ENCODE data around the gene ECE1. TPM values are rescaled to one million over a fixed set of nuclear protein-coding genes. Genes with fewer than 3 reads are reported as not detected.

The ECE1 gene
- total RNA-seq, 1 experiment from 2014 or later: 192 TPM

DNA sequence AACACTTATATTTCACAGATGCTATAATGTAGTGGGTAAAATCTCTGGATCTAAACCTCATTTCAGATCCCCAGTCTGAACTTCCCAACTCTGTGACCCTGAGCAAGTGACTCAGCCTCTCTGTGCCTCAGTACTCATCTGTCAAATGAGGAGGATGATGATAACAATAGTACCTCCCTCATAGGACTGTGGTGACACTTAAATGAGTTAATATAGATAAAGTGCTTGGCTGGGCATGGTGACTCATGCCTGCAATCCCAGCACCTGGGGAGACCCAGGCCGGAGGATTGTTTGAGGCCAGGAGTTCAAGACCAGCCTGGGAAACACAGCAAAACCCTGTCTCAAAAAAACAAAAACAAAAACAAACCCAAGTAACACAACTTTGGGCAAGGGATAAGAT, 4.7 kb upstream of the ECE1 start:
- H3K4me3 ChIP-seq (ENCODE audit: low read depth in 2 of 2, low read length in 2 of 2): no peak overlapping the region
- ATAC-seq: no peak
- H3K9me3 ChIP-seq (ENCODE audit: control insufficient read depth, insufficient read depth, low read depth, low read length): no peaks in the 10 kb centered on the region
- H3K36me3 ChIP-seq (ENCODE audit: control insufficient read depth, insufficient read depth, low read length): no peaks in the 10 kb centered on the region
- no TSS peak for BruUV-seq (replicated peaks)
- H3K27ac ChIP-seq (ENCODE audit: low read length): peak overlapping the region; percentile 71; the same call in 1 of the 2 replicates
- ChIA-PET POLR2A (no interaction called here), CTCF (no interaction called here)
- TF ChIP-seq TCF7L2 (IDR thresholded peaks at IDR 0.05; ENCODE audit: low read depth, low read length): no peak
- TF ChIP-seq, protein P1, sequence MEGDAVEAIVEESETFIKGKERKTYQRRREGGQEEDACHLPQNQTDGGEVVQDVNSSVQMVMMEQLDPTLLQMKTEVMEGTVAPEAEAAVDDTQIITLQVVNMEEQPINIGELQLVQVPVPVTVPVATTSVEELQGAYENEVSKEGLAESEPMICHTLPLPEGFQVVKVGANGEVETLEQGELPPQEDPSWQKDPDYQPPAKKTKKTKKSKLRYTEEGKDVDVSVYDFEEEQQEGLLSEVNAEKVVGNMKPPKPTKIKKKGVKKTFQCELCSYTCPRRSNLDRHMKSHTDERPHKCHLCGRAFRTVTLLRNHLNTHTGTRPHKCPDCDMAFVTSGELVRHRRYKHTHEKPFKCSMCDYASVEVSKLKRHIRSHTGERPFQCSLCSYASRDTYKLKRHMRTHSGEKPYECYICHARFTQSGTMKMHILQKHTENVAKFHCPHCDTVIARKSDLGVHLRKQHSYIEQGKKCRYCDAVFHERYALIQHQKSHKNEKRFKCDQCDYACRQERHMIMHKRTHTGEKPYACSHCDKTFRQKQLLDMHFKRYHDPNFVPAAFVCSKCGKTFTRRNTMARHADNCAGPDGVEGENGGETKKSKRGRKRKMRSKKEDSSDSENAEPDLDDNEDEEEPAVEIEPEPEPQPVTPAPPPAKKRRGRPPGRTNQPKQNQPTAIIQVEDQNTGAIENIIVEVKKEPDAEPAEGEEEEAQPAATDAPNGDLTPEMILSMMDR (IDR thresholded peaks at IDR 0.05): no peak
- no peak for TF ChIP-seq POLR2AphosphoS5 (IDR thresholded peaks at IDR 0.05; ENCODE audit: low read depth, low read length)
- no peak for TF ChIP-seq SIN3A (IDR thresholded peaks at IDR 0.05; ENCODE audit: borderline replicate concordance, insufficient read depth, low read depth, low read length)
- TF ChIP-seq, protein P2, sequence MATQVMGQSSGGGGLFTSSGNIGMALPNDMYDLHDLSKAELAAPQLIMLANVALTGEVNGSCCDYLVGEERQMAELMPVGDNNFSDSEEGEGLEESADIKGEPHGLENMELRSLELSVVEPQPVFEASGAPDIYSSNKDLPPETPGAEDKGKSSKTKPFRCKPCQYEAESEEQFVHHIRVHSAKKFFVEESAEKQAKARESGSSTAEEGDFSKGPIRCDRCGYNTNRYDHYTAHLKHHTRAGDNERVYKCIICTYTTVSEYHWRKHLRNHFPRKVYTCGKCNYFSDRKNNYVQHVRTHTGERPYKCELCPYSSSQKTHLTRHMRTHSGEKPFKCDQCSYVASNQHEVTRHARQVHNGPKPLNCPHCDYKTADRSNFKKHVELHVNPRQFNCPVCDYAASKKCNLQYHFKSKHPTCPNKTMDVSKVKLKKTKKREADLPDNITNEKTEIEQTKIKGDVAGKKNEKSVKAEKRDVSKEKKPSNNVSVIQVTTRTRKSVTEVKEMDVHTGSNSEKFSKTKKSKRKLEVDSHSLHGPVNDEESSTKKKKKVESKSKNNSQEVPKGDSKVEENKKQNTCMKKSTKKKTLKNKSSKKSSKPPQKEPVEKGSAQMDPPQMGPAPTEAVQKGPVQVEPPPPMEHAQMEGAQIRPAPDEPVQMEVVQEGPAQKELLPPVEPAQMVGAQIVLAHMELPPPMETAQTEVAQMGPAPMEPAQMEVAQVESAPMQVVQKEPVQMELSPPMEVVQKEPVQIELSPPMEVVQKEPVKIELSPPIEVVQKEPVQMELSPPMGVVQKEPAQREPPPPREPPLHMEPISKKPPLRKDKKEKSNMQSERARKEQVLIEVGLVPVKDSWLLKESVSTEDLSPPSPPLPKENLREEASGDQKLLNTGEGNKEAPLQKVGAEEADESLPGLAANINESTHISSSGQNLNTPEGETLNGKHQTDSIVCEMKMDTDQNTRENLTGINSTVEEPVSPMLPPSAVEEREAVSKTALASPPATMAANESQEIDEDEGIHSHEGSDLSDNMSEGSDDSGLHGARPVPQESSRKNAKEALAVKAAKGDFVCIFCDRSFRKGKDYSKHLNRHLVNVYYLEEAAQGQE (IDR thresholded peaks at IDR 0.05; ENCODE audit: insufficient read depth in 1 of 2, low read depth in 2 of 2, low read length in 1 of 2): no peak
- no peaks in the 10 kb centered on the region for H3K27me3 ChIP-seq (ENCODE audit: control insufficient read depth, insufficient read depth, low read length)
- in situ Hi-C loops (cut with HindIII; ENCODE audit: low pct_unique_long_range_greater_than_20kb, low sequenced_read_pairs): no loop called here
- peaks cover 53% of the 10 kb centered on the region for H3K4me1 ChIP-seq (ENCODE audit: control insufficient read depth, insufficient read depth, low read length)
- intact Hi-C loops (cut with micrococcal nuclease; ENCODE audit: unreplicated experiment): no loop called here
- DNase-seq (ENCODE audit: low read depth, low spot score): no peak

DNA sequence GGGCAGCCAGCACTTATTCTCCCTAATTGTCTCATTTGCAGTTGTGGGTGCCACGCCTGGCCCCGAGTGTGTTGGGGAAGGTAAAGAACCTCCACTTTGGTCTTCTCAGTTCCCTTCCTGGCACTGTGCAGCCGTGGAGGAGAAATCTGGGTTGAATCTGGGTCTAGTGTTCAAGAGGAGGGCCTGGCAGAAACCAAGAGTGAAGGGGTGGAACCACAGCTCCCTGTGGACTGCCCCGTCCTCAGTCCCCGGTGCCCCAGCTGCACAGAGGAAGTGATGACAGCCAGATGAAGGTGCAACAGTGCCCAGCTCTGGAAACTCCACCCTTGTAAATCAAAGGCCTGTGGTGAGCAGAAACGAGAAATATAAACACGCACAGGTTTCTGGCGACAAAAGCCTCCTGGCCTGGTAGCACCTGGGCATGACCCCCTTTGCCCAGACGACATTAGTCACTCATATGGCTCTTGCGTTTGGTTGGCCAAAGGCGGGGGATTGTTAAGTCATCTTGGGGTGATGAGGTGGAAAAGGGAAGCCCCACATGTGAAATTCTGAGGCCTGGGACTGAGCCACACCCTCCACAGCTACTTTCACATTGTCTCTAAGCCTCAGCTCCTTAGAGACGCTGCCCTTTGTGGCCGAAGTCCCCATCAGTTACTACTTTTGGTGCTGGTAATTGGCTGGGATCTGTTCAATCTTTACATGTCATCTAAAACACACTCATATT, 4.2 kb upstream of the ECE1 start:
- Histone ChIP-seq H3K27ac (ENCODE audit: low read length) (peak overlapping the region; percentile 71), H3K4me3 (ENCODE audit: low read depth in 2 of 2, low read length in 2 of 2) (peak overlapping the region in 1 of 2 experiments; percentile 11; a peak in 1 of 4 replicates), H3K4me1 (ENCODE audit: control insufficient read depth, insufficient read depth, low read length) (peaks cover 53% of the 10 kb centered on the region), H3K36me3 (ENCODE audit: control insufficient read depth, insufficient read depth, low read length) (no peaks in the 10 kb centered on the region), H3K9me3 (ENCODE audit: control insufficient read depth, insufficient read depth, low read depth, low read length) (no peaks in the 10 kb centered on the region), H3K27me3 (ENCODE audit: control insufficient read depth, insufficient read depth, low read length) (no peaks in the 10 kb centered on the region)
- in situ Hi-C loops (cut with HindIII; ENCODE audit: low pct_unique_long_range_greater_than_20kb, low sequenced_read_pairs) (no loop called here), intact Hi-C loops (cut with micrococcal nuclease; ENCODE audit: unreplicated experiment) (no loop called here)
- no peak for DNase-seq (ENCODE audit: low read depth, low spot score)
- no TSS peak for BruUV-seq (replicated peaks)
- ChIA-PET CTCF (no interaction called here), POLR2A (no interaction called here)
- ATAC-seq: no peak
- no peak for TF ChIP-seq SIN3A (IDR thresholded peaks at IDR 0.05; ENCODE audit: borderline replicate concordance, insufficient read depth, low read depth, low read length)
- no peak for TF ChIP-seq TCF7L2 (IDR thresholded peaks at IDR 0.05; ENCODE audit: low read depth, low read length)
- TF ChIP-seq POLR2AphosphoS5 (IDR thresholded peaks at IDR 0.05; ENCODE audit: low read depth, low read length): no peak
